GM21576 (cell line): Measurements from ENCODE around the gene ZNF689.
"Not testable (repeated sequence)": the region's sequence is repeated elsewhere in the genome, so short reads cannot be mapped to it uniquely, and the experiment has no call there.

Source experiments
- ATAC-seq: cut with Tn5 transposase; IDR thresholded peaks from one replicate; pipeline ENCODE4 v1.9.1; 2021; ENCODE audit warnings: mild to moderate bottlenecking, moderate library complexity; ENCODE audit not compliant: unreplicated experiment

Gene ZNF689

GRCh38 chr16:30637139-30637538, 26.9 kb upstream of the ZNF689 start:
- not testable (repeated sequence) for ATAC-seq

GRCh38 chr16:30636599-30636998, 26.4 kb upstream of the ZNF689 start:
- no peak for ATAC-seq

- ATAC-seq = no peak
Measured at GRCh38 chr16:30633526-30633925, 23.3 kb upstream of the ZNF689 start.

- not testable (repeated sequence) for ATAC-seq
Measured at GRCh38 chr16:30632454-30632853, 22.3 kb upstream of the ZNF689 start.

GRCh38 chr16:30628628-30629540, 18.7 kb upstream of the ZNF689 start:
- ATAC-seq = no peak

- no peak for ATAC-seq
Measured at GRCh38 chr16:30626236-30626635, 16.0 kb upstream of the ZNF689 start.

GRCh38 chr16:30623536-30624283, 13.5 kb upstream of the ZNF689 start:
- ATAC-seq = no peak

GRCh38 chr16:30622455-30623032, 12.4 kb upstream of the ZNF689 start:
- ATAC-seq = no peak

- no peak for ATAC-seq
Measured at GRCh38 chr16:30621765-30622164, 11.6 kb upstream of the ZNF689 start.

- ATAC-seq = no peak
Measured at GRCh38 chr16:30620169-30620568, 10.0 kb upstream of the ZNF689 start.

- no peak for ATAC-seq
Measured at GRCh38 chr16:30619638-30620037, 9.4 kb upstream of the ZNF689 start.

GRCh38 chr16:30619202-30619601, 9.0 kb upstream of the ZNF689 start:
- ATAC-seq = no peak

GRCh38 chr16:30615358-30616091, 5.3 kb upstream of the ZNF689 start:
- ATAC-seq = no peak

GRCh38 chr16:30609002-30609925, 925 bp downstream of the ZNF689 start:
- ATAC-seq = peak; percentile 22

- ATAC-seq = no peak
Measured at GRCh38 chr16:30606004-30606403, 4.2 kb downstream of the ZNF689 start.

- no peak for ATAC-seq
Measured at GRCh38 chr16:30605158-30605557, 5.0 kb downstream of the ZNF689 start.

GRCh38 chr16:30604316-30604947, 5.8 kb downstream of the ZNF689 start:
- ATAC-seq = no peak

GRCh38 chr16:30603945-30604315, 6.3 kb downstream of the ZNF689 start:
- ATAC-seq = no peak

GRCh38 chr16:30602616-30603277, 7.4 kb downstream of the ZNF689 start:
- ATAC-seq = no peak
